Measurements from ENCODE around the gene PLSCR2.
A peak's percentile ranks its signal among the peaks of the same experiment; 100 is the strongest.

The PLSCR2 gene, protein sequence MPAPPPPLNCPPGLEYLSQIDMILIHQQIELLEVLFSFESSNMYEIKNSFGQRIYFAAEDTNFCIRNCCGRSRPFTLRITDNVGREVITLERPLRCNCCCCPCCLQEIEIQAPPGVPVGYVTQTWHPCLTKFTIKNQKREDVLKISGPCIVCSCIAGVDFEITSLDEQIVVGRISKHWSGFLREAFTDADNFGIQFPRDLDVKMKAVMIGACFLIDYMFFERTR

GRCh38 chr3:146469150-146470017, at the start of gene PLSCR2:
PLSCR2 (minus strand) TSS chr3:146469561; CDS start chr3:146459904, 9,657 bp downstream.
- Histone ChIP-seq H3K4me3 (ENCODE audit: low read depth in 1 of 2, low read length in 2 of 2) (peak within 1 kb of the TSS; percentile 65 to 74), H3K4me1 (ENCODE audit: control insufficient read depth in 1 of 2, insufficient read depth in 2 of 2, low read length in 2 of 2) (no peaks in the 10 kb centered on the region), H3K9me3 (ENCODE audit: control insufficient read depth in 1 of 2, low read length in 2 of 2) (no peaks in the 10 kb centered on the region), H3K27me3 (ENCODE audit: low read depth, low read length) (no peaks in the 10 kb centered on the region), H3K36me3 (ENCODE audit: control insufficient read depth in 1 of 2, insufficient read depth in 2 of 2, low read length in 2 of 2) (no peaks in the 10 kb centered on the region), H3K27ac (ENCODE audit: low read length) (peak within 1 kb of the TSS; percentile 74)

DNA sequence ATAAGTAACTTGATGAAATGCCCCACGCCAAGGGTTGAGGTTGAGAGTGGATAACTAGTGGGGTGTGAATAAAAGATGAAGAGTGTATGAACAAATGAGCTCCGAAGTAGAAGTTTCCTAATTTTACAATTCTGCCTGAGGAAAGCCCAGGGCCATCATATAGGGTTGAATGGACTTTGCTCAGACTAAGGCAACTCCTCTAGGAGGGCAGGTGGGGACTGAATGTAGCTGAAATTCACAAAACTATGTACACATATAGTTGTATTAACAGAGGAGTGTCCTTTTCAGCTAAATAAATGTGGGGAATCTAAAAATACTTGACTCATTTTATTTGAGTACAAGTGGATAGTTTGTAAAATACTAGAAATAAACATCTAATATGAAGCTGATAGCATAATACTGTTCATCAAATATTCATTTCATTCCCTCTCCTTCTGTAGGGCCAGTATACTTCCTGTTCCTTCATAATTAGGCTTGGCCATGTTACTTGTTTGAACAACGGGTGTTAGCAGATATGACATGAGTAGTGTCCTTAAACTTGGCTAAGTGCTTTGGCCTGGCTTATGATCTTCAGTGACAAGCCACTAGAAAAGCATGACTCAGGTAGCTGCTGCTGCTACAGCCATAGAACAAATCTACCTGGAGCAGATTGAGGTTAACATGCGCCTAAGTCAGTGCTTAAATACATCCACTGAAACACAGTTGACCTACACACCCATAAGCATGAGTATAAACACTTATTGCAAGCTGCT, 48.5 kb upstream of the PLSCR2 start:
- peaks cover 21 to 24% of the 10 kb centered on the region in 2 donors for H3K36me3 ChIP-seq (ENCODE audit: control insufficient read depth in 1 of 2, insufficient read depth in 2 of 2, low read length in 2 of 2)
- peaks cover 4 to 5% of the 10 kb centered on the region in 2 donors for H3K4me1 ChIP-seq (ENCODE audit: control insufficient read depth in 1 of 2, insufficient read depth in 2 of 2, low read length in 2 of 2)
- no peaks in the 10 kb centered on the region for H3K27me3 ChIP-seq (ENCODE audit: low read depth, low read length)
- no peak overlapping the region for H3K27ac ChIP-seq (ENCODE audit: low read length)
- no peaks in the 10 kb centered on the region for H3K9me3 ChIP-seq (ENCODE audit: control insufficient read depth in 1 of 2, low read length in 2 of 2)
- H3K4me3 ChIP-seq (ENCODE audit: low read depth in 1 of 2, low read length in 2 of 2) = no peak overlapping the region

DNA sequence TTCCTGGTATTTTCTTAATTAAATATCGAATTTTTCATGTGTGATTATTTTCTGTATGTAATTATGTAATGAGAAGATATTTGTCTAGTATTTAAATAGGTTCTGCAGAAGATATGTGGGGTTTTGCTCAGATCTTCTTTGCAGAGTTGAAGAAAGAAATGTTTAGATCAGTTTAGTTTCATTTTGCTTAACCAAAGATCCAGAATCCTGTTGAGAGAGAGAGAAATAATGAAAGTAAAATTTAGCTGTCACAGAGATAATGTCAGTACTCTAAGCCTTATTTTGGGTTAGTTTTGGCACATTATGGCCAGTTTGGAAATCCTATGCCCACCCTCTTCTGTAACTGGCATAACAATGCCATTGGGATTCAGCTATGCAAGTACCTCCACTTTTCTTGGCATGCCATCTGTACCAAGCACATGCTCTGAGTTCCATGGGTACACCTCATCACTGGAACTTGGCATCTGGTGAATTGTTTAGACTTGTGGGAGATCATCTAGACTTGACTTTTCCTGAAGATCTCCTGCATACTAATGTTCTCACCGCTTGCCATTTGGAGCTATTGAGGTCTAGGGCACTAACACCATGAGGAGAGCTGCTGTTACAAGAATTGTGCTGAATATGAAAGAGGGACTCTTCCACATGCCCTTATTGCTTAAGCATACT, 44.2 kb upstream of the PLSCR2 start:
- Histone ChIP-seq H3K4me1 (ENCODE audit: control insufficient read depth in 1 of 2, insufficient read depth in 2 of 2, low read length in 2 of 2) (peaks cover 0 to 5% of the 10 kb centered on the region in 2 donors), H3K4me3 (ENCODE audit: low read depth in 1 of 2, low read length in 2 of 2) (no peak overlapping the region), H3K27me3 (ENCODE audit: low read depth, low read length) (no peaks in the 10 kb centered on the region), H3K36me3 (ENCODE audit: control insufficient read depth in 1 of 2, insufficient read depth in 2 of 2, low read length in 2 of 2) (peaks cover 7 to 17% of the 10 kb centered on the region in 2 donors), H3K27ac (ENCODE audit: low read length) (no peak overlapping the region), H3K9me3 (ENCODE audit: control insufficient read depth in 1 of 2, low read length in 2 of 2) (no peaks in the 10 kb centered on the region)

DNA sequence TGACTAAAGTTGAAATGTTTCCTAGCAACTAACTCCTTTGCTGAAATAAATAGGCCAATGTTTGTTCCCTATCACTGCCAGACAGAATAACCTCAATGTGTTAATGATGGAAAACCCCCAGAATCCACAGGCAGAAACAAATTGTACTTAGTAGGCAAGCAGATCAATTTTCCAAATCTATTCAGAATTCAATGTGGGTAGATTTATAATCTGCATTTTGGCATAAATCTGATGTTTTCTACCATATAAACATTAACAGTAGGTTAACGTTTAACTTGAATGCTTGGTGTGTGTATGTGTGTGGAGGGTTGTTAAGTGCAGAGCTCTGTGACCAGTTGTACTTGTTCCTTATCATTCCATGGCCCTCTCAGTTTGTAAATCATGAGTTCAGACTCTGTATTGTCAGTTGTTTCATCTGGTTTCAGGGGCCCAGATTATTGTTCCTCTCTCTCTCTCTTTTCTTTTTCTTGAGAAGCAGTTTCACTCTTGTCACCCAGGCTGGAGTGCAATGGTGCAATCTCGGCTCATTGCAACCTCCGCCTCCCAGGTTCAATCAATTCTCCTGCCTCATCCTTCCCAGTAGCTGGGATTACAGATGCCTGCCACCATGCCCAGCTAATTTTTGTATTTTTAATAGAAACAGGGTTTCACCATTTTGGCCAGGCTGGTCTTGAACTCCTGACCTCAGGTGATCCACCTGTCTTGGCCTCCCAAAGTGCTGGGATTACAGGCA, 42.2 kb upstream of the PLSCR2 start:
- H3K27me3 ChIP-seq (ENCODE audit: low read depth, low read length) = no peaks in the 10 kb centered on the region
- H3K27ac ChIP-seq (ENCODE audit: low read length) = peak overlapping the region; percentile 34
- H3K36me3 ChIP-seq (ENCODE audit: control insufficient read depth in 1 of 2, insufficient read depth in 2 of 2, low read length in 2 of 2) = peaks cover 7 to 16% of the 10 kb centered on the region in 2 donors
- H3K9me3 ChIP-seq (ENCODE audit: control insufficient read depth in 1 of 2, low read length in 2 of 2) = no peaks in the 10 kb centered on the region
- peaks cover 0 to 5% of the 10 kb centered on the region in 2 donors for H3K4me1 ChIP-seq (ENCODE audit: control insufficient read depth in 1 of 2, insufficient read depth in 2 of 2, low read length in 2 of 2)
- H3K4me3 ChIP-seq (ENCODE audit: low read depth in 1 of 2, low read length in 2 of 2) = no peak overlapping the region

DNA sequence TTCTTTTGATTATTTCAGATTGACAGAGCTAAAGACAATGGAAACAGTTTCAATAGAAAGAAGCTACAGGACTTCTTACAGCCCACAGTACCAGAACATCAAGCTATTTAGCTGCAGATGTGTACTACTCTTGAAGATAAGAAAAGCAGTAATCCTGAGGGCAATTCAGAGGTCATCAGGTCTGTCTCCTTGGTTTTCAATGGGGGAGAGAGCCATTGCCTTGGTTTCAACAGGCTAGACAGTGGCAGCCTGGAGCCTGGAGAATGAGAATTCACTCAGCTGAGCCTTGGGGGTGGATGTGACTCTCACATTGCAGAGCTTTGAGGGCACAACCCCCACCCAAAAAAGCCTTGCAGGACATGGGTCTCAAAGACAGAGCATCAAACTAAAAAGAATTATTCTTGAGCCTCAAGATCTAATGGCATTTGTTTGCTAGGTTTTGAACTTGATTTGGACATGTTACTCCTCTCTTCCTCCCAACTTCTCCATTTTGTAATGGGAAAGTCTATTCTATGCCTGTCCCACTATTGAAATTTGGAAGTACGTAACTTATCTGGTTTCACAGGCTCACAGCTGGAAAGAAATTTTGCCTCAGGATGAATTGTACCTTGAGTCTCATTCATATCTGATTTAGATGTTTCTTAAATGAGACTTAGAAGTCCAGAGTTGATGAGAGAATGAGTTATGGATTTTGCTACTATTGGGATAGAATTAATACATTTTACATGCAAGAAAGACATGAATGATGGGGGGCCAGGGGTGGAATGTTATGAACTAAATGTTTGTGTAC, 38.2 kb upstream of the PLSCR2 start:
- Histone ChIP-seq H3K27me3 (ENCODE audit: low read depth, low read length) (no peaks in the 10 kb centered on the region), H3K36me3 (ENCODE audit: control insufficient read depth in 1 of 2, insufficient read depth in 2 of 2, low read length in 2 of 2) (no peaks in the 10 kb centered on the region), H3K27ac (ENCODE audit: low read length) (no peak overlapping the region), H3K4me3 (ENCODE audit: low read depth in 1 of 2, low read length in 2 of 2) (no peak overlapping the region), H3K9me3 (ENCODE audit: control insufficient read depth in 1 of 2, low read length in 2 of 2) (no peaks in the 10 kb centered on the region), H3K4me1 (ENCODE audit: control insufficient read depth in 1 of 2, insufficient read depth in 2 of 2, low read length in 2 of 2) (no peaks in the 10 kb centered on the region)

DNA sequence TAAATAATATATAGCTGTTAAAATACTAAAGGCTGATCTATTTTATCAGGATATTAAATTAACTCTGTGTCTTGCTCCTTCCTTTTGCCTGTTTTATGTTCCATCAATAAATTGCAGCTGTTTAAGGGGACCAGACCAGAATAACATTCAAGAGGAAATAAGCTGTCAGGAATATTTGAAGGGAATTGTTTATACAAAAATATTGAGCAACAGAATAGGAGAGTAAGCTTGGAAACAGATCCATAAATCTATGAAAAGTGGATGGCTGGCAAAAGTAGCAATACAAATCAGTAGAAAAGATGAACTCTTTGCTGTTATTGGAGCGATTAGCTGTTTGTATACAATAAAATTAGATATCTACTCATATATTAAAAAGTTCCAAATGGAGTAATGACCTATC, 36.2 kb upstream of the PLSCR2 start:
- H3K4me3 ChIP-seq (ENCODE audit: low read depth in 1 of 2, low read length in 2 of 2) = no peak overlapping the region
- H3K36me3 ChIP-seq (ENCODE audit: control insufficient read depth in 1 of 2, insufficient read depth in 2 of 2, low read length in 2 of 2) = no peaks in the 10 kb centered on the region
- no peaks in the 10 kb centered on the region for H3K27me3 ChIP-seq (ENCODE audit: low read depth, low read length)
- H3K27ac ChIP-seq (ENCODE audit: low read length) = no peak overlapping the region
- no peaks in the 10 kb centered on the region for H3K4me1 ChIP-seq (ENCODE audit: control insufficient read depth in 1 of 2, insufficient read depth in 2 of 2, low read length in 2 of 2)
- H3K9me3 ChIP-seq (ENCODE audit: control insufficient read depth in 1 of 2, low read length in 2 of 2) = no peaks in the 10 kb centered on the region

DNA sequence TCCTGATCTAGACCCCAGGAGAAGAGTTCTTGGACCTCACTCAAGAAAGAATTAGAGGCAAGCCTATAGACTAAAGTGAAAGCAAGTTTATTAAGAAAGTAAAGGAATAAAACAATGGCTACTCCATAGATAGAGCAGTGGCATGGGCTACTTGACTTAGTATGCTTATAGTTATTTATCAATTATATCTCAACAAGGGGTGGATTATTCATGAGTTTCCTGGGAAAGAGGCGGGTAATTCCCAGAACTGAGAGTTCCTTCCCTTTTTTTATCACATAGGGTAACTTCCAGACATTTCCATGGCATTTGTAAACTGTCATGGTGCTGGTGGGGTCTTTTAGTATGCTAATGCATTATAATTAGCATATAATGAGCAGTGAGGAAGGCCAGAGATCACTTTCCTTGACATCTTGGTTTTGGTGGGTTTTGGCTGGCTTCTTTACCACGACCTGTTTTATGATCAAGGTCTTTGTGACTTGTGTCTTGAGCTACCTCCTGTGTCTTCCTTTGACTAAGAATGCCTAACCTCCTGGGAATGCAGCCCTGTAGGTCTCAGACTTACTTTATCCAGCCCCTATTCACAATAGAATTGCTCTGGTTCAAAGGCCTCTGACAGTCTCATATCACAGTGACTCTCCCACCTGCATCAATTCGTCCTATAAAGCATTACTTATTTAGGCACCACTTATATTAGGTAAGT, 35.3 kb upstream of the PLSCR2 start:
- H3K27ac ChIP-seq (ENCODE audit: low read length) = no peak overlapping the region
- H3K4me1 ChIP-seq (ENCODE audit: control insufficient read depth in 1 of 2, insufficient read depth in 2 of 2, low read length in 2 of 2) = no peaks in the 10 kb centered on the region
- H3K27me3 ChIP-seq (ENCODE audit: low read depth, low read length) = no peaks in the 10 kb centered on the region
- H3K36me3 ChIP-seq (ENCODE audit: control insufficient read depth in 1 of 2, insufficient read depth in 2 of 2, low read length in 2 of 2) = no peaks in the 10 kb centered on the region
- no peaks in the 10 kb centered on the region for H3K9me3 ChIP-seq (ENCODE audit: control insufficient read depth in 1 of 2, low read length in 2 of 2)
- no peak overlapping the region for H3K4me3 ChIP-seq (ENCODE audit: low read depth in 1 of 2, low read length in 2 of 2)

- no peak overlapping the region for H3K27ac ChIP-seq (ENCODE audit: low read length)
- H3K4me1 ChIP-seq (ENCODE audit: control insufficient read depth in 1 of 2, insufficient read depth in 2 of 2, low read length in 2 of 2) = no peaks in the 10 kb centered on the region
- H3K36me3 ChIP-seq (ENCODE audit: control insufficient read depth in 1 of 2, insufficient read depth in 2 of 2, low read length in 2 of 2) = no peaks in the 10 kb centered on the region
- H3K27me3 ChIP-seq (ENCODE audit: low read depth, low read length) = no peaks in the 10 kb centered on the region
- H3K9me3 ChIP-seq (ENCODE audit: control insufficient read depth in 1 of 2, low read length in 2 of 2) = no peaks in the 10 kb centered on the region
- H3K4me3 ChIP-seq (ENCODE audit: low read depth in 1 of 2, low read length in 2 of 2) = no peak overlapping the region
Observed at GRCh38 chr3:146503461-146504202, 34.3 kb upstream of the PLSCR2 start.

- no peaks in the 10 kb centered on the region for H3K4me1 ChIP-seq (ENCODE audit: control insufficient read depth in 1 of 2, insufficient read depth in 2 of 2, low read length in 2 of 2)
- no peak overlapping the region for H3K4me3 ChIP-seq (ENCODE audit: low read depth in 1 of 2, low read length in 2 of 2)
- no peaks in the 10 kb centered on the region for H3K36me3 ChIP-seq (ENCODE audit: control insufficient read depth in 1 of 2, insufficient read depth in 2 of 2, low read length in 2 of 2)
- no peaks in the 10 kb centered on the region for H3K27me3 ChIP-seq (ENCODE audit: low read depth, low read length)
- no peaks in the 10 kb centered on the region for H3K9me3 ChIP-seq (ENCODE audit: control insufficient read depth in 1 of 2, low read length in 2 of 2)
- H3K27ac ChIP-seq (ENCODE audit: low read length) = no peak overlapping the region
Observed at GRCh38 chr3:146502887-146503460, 33.6 kb upstream of the PLSCR2 start.

Data from muscle layer of duodenum (tissue), 2 donors.